ENCODE data around the gene KCNG4. TPM values are rescaled to one million over a fixed set of nuclear protein-coding genes. Genes with fewer than 3 reads are reported as not detected.

The KCNG4 gene
- not detected for total RNA-seq

GRCh38 chr16:84239909-84240308 lies at the start of gene KCNG4:
Gene KCNG4 (minus strand): TSS chr16:84240012. CDS start chr16:84237485, 2,527 bp downstream.

GRCh38 chr16:84190731-84191388 lies 49.0 kb downstream of the KCNG4 start, which contains the start of gene ADAD2:
Gene ADAD2 (plus strand): TSS chr16:84191157. CDS start chr16:84191231, 74 bp downstream.

GRCh38 chr16:84186685-84187437 lies 53.0 kb downstream of the KCNG4 start, which contains the start of gene TAF1C:
Gene TAF1C (minus strand): TSS chr16:84187057. CDS start chr16:84184988, 2,069 bp downstream.

Small RNA genes within 50 kb of the gene (small RNA-seq; reads per million reads assigned to genes)
- gene RNA5SP433 (ENCODE audit: low replicate concordance): not detected

Other genes with a start within 250 kb of the KCNG4 start
- not detected for gene SLC38A8, start 197.2 kb downstream of the KCNG4 start, total RNA-seq
- gene MBTPS1, start 123.1 kb downstream of the KCNG4 start, total RNA-seq: 102 TPM
- 37.5 TPM for gene HSDL1, start 94.8 kb downstream of the KCNG4 start, total RNA-seq
- gene DNAAF1, start 94.7 kb downstream of the KCNG4 start, total RNA-seq: 2.2 TPM
- 59.0 TPM for gene TAF1C, start 53.0 kb downstream of the KCNG4 start, total RNA-seq
- 0.18 TPM for gene ADAD2, start 48.9 kb downstream of the KCNG4 start, total RNA-seq
- gene WFDC1, start 54.9 kb upstream of the KCNG4 start, total RNA-seq: 4.5 TPM
- gene ATP2C2, start 128.5 kb upstream of the KCNG4 start, total RNA-seq: 2.2 TPM

All from metanephros (tissue), 2 donors.